ENCODE measurements around the gene DTX4.

- TF ChIP-seq, protein P1, sequence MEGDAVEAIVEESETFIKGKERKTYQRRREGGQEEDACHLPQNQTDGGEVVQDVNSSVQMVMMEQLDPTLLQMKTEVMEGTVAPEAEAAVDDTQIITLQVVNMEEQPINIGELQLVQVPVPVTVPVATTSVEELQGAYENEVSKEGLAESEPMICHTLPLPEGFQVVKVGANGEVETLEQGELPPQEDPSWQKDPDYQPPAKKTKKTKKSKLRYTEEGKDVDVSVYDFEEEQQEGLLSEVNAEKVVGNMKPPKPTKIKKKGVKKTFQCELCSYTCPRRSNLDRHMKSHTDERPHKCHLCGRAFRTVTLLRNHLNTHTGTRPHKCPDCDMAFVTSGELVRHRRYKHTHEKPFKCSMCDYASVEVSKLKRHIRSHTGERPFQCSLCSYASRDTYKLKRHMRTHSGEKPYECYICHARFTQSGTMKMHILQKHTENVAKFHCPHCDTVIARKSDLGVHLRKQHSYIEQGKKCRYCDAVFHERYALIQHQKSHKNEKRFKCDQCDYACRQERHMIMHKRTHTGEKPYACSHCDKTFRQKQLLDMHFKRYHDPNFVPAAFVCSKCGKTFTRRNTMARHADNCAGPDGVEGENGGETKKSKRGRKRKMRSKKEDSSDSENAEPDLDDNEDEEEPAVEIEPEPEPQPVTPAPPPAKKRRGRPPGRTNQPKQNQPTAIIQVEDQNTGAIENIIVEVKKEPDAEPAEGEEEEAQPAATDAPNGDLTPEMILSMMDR (IDR thresholded peaks at IDR 0.05; ENCODE audit: borderline replicate concordance, extremely low read depth, low read length, poor library complexity, severe bottlenecking): no peak
- TF ChIP-seq EZH2 (IDR thresholded peaks at IDR 0.05; ENCODE audit: borderline replicate concordance, low read depth, low read length, severe bottlenecking): no peak
These were observed 15.1 kb downstream of the DTX4 start for GRCh38 chr11:59187035-59187434.
